Measurements from ENCODE around the gene CNKSR2.

The CNKSR2 gene

DNA sequence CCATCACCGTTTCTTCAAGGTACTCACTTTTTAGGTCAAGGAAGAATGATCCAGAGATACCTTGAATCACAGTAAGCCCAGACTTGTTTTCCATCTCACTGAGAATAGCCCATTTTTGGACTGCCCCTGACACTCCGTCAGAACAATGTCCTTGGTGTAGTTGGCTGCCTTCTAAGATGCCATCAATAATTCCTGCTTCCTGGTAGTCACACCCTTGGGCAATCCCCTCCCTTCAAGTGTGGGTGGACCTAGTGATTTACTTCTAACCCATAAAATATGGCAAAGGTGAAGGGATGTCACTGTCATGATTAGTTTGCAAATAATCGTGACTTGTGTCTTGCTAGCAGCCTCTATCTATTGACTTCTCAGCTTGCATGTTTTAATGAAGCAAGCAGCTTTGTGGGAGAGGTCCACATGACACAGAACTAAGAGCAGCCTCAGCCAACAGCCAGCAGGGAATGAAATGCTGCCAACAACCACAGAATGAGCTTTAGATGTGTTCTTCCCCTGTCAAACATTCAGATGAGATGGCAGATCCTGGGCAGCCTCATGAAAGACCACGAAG lies 303.9 kb downstream of the CNKSR2 start:
- H3K4me1 ChIP-seq: no peaks in the 10 kb centered on the region
- H3K36me3 ChIP-seq: no peaks in the 10 kb centered on the region
- no peaks in the 10 kb centered on the region for H3K9me3 ChIP-seq
- DNase-seq: no peak
- H3K4me3 ChIP-seq: no peak overlapping the region
- no peaks in the 10 kb centered on the region for H3K27me3 ChIP-seq
- intact Hi-C loops (cut with DNase I; ENCODE audit: low total_unique reads): no loop called here
- TF ChIP-seq, protein P1, sequence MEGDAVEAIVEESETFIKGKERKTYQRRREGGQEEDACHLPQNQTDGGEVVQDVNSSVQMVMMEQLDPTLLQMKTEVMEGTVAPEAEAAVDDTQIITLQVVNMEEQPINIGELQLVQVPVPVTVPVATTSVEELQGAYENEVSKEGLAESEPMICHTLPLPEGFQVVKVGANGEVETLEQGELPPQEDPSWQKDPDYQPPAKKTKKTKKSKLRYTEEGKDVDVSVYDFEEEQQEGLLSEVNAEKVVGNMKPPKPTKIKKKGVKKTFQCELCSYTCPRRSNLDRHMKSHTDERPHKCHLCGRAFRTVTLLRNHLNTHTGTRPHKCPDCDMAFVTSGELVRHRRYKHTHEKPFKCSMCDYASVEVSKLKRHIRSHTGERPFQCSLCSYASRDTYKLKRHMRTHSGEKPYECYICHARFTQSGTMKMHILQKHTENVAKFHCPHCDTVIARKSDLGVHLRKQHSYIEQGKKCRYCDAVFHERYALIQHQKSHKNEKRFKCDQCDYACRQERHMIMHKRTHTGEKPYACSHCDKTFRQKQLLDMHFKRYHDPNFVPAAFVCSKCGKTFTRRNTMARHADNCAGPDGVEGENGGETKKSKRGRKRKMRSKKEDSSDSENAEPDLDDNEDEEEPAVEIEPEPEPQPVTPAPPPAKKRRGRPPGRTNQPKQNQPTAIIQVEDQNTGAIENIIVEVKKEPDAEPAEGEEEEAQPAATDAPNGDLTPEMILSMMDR (IDR thresholded peaks at IDR 0.05): no peak
- H3K27ac ChIP-seq: no peak overlapping the region

DNA sequence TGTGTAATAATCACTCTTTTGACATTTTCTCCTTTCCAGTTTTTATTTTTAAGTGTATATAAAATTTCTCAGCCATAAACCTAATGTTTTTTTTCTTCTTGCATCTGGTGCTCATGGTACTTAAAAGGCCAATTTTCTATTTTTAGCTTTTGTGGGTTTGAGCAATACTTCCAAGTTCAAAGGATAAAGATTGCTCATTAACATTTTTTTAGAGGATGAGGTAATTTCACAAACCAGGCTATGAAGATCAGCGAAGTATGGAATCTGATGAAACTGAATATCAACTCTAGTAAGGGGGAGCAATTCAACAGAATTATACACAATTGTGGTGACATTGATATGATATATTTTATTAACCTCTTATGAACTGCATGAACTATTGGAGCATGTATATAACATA lies 309.7 kb downstream of the CNKSR2 start:
- Histone ChIP-seq H3K4me1 (no peaks in the 10 kb centered on the region), H3K4me3 (no peak overlapping the region), H3K27me3 (no peaks in the 10 kb centered on the region), H3K36me3 (no peaks in the 10 kb centered on the region), H3K9me3 (no peaks in the 10 kb centered on the region), H3K27ac (no peak overlapping the region)
- DNase-seq: no peak
- intact Hi-C loops (cut with DNase I; ENCODE audit: low total_unique reads): no loop called here
- TF ChIP-seq, protein P1 (IDR thresholded peaks at IDR 0.05): no peak

DNA sequence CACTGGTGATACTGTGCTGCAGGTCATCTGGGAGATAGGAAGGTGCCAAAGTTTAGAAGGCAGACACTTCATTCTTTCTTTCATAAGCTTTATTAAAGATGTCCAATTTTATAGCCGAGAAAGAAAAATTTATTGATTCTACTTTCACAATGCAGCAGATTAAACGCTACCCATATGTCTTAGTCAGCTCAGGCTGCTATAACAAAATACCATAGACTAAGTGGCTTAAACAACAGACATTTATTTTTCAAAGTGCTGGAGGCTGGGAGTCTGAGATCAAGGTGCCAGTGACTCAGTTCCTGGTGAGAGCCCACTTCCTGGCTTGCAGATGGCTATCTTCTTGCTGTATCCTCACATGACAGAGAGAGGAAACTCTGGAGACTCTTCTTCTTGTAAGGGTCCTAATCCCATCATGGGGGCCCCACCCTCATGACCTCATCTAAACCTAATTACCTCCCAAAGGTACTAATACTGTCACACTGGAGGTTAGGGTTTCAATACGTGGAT lies 317.3 kb downstream of the CNKSR2 start:
- no peak for DNase-seq
- Histone ChIP-seq H3K27ac (no peak overlapping the region), H3K4me3 (no peak overlapping the region), H3K9me3 (no peaks in the 10 kb centered on the region), H3K36me3 (no peaks in the 10 kb centered on the region), H3K27me3 (no peaks in the 10 kb centered on the region), H3K4me1 (no peaks in the 10 kb centered on the region)
- intact Hi-C loops (cut with DNase I; ENCODE audit: low total_unique reads): no loop called here
- TF ChIP-seq, protein P1 (IDR thresholded peaks at IDR 0.05): no peak

DNA sequence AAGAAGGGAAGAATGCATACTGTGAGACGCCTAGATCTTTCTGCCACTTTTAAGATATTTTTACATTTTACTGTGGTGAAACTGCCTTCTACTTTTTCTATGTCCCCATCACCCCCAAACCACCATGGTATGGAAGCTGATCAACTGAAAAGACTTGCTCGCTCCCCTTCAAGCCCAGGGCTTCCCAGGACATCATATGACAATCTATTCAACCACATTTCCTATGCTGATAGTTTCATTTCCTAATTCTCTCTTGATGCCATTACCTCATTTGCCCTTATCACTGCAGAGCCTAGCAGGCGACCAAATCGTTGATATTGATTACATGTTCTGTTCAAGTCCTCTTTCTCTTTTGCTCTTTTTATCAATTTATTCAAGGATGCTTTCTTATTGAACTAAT lies 324.1 kb downstream of the CNKSR2 start:
- TF ChIP-seq, protein P1 (IDR thresholded peaks at IDR 0.05): no peak

DNA sequence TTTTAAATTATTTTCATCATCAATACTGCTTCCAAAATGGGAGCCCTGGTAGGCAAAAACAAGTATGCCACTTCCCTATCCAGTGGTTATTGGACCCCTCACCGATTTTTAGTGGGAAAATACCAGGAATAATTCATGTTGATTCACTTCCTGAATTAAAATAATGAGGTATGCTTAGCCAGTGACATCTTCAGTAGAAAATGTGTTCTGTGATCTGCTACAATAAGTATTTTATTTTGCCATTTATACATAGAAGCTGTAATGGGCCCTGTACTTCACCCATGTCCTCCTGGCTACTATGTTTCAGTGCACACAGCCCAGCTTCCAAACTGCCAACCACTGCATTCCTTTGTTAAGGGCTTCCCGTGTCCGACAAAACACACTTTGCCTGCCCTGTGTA lies 324.9 kb downstream of the CNKSR2 start:
- intact Hi-C loops (cut with DNase I; ENCODE audit: low total_unique reads): no loop called here
- H3K36me3 ChIP-seq: no peaks in the 10 kb centered on the region
- no peaks in the 10 kb centered on the region for H3K4me1 ChIP-seq
- TF ChIP-seq, protein P1 (IDR thresholded peaks at IDR 0.05): no peak
- no peak overlapping the region for H3K4me3 ChIP-seq
- no peaks in the 10 kb centered on the region for H3K9me3 ChIP-seq
- H3K27me3 ChIP-seq: no peaks in the 10 kb centered on the region
- no peak overlapping the region for H3K27ac ChIP-seq
- no peak for DNase-seq

More for the DNA sequence above, 324.1 kb downstream of the CNKSR2 start:
- Histone ChIP-seq H3K4me1 (no peaks in the 10 kb centered on the region), H3K27me3 (no peaks in the 10 kb centered on the region), H3K36me3 (no peaks in the 10 kb centered on the region), H3K9me3 (no peaks in the 10 kb centered on the region), H3K4me3 (no peak overlapping the region), H3K27ac (no peak overlapping the region)
- no peak for DNase-seq
- intact Hi-C loops (cut with DNase I; ENCODE audit: low total_unique reads): no loop called here

DNA sequence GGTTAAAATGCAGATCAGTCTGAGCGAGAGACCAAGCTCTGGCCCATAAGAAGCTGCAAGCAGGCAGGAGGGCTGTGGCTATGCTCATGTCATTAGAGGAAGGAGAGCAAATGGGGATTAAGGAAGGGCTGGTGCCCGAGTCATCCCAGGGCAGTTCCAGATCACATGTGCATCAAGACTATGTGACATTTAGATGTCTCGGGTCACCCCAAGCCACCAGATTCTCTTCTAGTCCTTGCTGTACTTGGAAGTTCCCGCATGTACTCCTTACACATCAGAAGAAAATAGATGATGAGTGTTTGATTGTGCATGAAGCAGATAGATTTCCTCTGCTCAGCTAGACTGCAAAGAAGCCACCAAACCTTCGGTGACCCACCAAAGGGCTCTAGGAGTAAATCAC lies 326.1 kb downstream of the CNKSR2 start:
- intact Hi-C loops (cut with DNase I; ENCODE audit: low total_unique reads): no loop called here
- Histone ChIP-seq H3K9me3 (no peaks in the 10 kb centered on the region), H3K4me3 (no peak overlapping the region), H3K4me1 (no peaks in the 10 kb centered on the region), H3K27ac (no peak overlapping the region), H3K27me3 (no peaks in the 10 kb centered on the region), H3K36me3 (no peaks in the 10 kb centered on the region)
- TF ChIP-seq, protein P1 (IDR thresholded peaks at IDR 0.05): no peak
- DNase-seq: no peak

Measured in tibial artery (tissue), 4 donors.